Measurements from ENCODE around the gene SUPT6H.
A peak's percentile ranks its signal among the peaks of the same experiment; 100 is the strongest.

The SUPT6H gene

GRCh38 chr17:28703552-28704218 lies 41.7 kb downstream of the SUPT6H start:
- no peak for DNase-seq

- no peak for DNase-seq
These were observed 42.3 kb downstream of the SUPT6H start for GRCh38 chr17:28704219-28704858.

- DNase-seq: no peak
These were observed 43.2 kb downstream of the SUPT6H start for GRCh38 chr17:28705074-28705659.

GRCh38 chr17:28705728-28706334 lies 43.8 kb downstream of the SUPT6H start:
- DNase-seq: no peak

- DNase-seq: no peak
These were observed 44.7 kb downstream of the SUPT6H start for GRCh38 chr17:28706471-28707338.

GRCh38 chr17:28707339-28707720 lies 45.3 kb downstream of the SUPT6H start:
- no peak for DNase-seq

GRCh38 chr17:28710861-28711722 lies 49.1 kb downstream of the SUPT6H start:
- DNase-seq: peak; percentile 89 to 92

- DNase-seq: peak in 1 of 2 experiments; percentile 78
These were observed 49.7 kb downstream of the SUPT6H start, which contains the start of gene PROCA1 for GRCh38 chr17:28711723-28712031. Gene PROCA1 (minus strand): TSS chr17:28711888. CDS start chr17:28711660, 228 bp downstream.

GRCh38 chr17:28712032-28712704 lies 50.2 kb downstream of the SUPT6H start:
- peak; percentile 35 to 53 for DNase-seq

GRCh38 chr17:28712705-28713415 lies 50.9 kb downstream of the SUPT6H start:
- no peak for DNase-seq

GRCh38 chr17:28714281-28714680 lies 52.3 kb downstream of the SUPT6H start:
- DNase-seq: no peak

GRCh38 chr17:28715217-28715616 lies 53.2 kb downstream of the SUPT6H start:
- DNase-seq: no peak

GRCh38 chr17:28716740-28717577 lies 55.0 kb downstream of the SUPT6H start:
- no peak for DNase-seq

- DNase-seq: peak; percentile 64 to 67
These were observed 55.8 kb downstream of the SUPT6H start, which contains the start of gene RAB34 for GRCh38 chr17:28717578-28718332. Gene RAB34 (minus strand): TSS chr17:28717868. CDS start chr17:28717266, 602 bp downstream.

GRCh38 chr17:28718333-28719020 lies 56.5 kb downstream of the SUPT6H start:
- DNase-seq: no peak

GRCh38 chr17:28719021-28719433 lies 57.0 kb downstream of the SUPT6H start:
- no peak for DNase-seq

- peak in 1 of 2 experiments; percentile 35 for DNase-seq
These were observed 58.4 kb downstream of the SUPT6H start for GRCh38 chr17:28720247-28720996.
